GM12878 (cell line): ENCODE results near the gene UVRAG. TPM values are rescaled to one million over a fixed set of nuclear protein-coding genes. Genes with fewer than 3 reads are reported as not detected.

Experiments used
- BACH1 ChIP-seq: fragments of 450-650 bp; IDR thresholded peaks from 2 replicates; pipeline ENCODE4 v1.6.1; 2017; ENCODE audit warnings: mild to moderate bottlenecking, borderline replicate concordance
- BMI1 ChIP-seq: fragments of 450-650 bp; IDR thresholded peaks from 2 replicates; pipeline ENCODE4 v1.6.1; 2016; ENCODE audit warnings: mild to moderate bottlenecking, moderate library complexity, borderline replicate concordance
- CREB1 ChIP-seq: IDR thresholded peaks from 2 replicates; pipeline ENCODE4 v1.6.1; 2012; ENCODE audit warnings: low read depth, mild to moderate bottlenecking, inconsistent platforms
- CREM ChIP-seq: IDR thresholded peaks from 2 replicates; pipeline ENCODE4 v1.6.1; 2014; ENCODE audit warnings: antibody characterized with exemption, low read depth
- DPF2 ChIP-seq: fragments of 450-650 bp; IDR thresholded peaks from 2 replicates; pipeline ENCODE4 v1.6.1; 2017; ENCODE audit warnings: mild to moderate bottlenecking
- E2F8 ChIP-seq: fragments of 450-650 bp; IDR thresholded peaks from 2 replicates; pipeline ENCODE4 v1.6.1; 2018; ENCODE audit warnings: mild to moderate bottlenecking, low read depth, moderate library complexity; ENCODE audit not compliant: partially characterized antibody
- EED ChIP-seq: sonication (generic); IDR thresholded peaks from 2 replicates; pipeline ENCODE4 v1.6.1; 2016; ENCODE audit warnings: antibody characterized with exemption, low read depth
- FOXM1 ChIP-seq: IDR thresholded peaks from 2 replicates; pipeline ENCODE4 v1.6.1; 2012; ENCODE audit warnings: low read depth, mild to moderate bottlenecking, inconsistent platforms, low read length, moderate library complexity
- GATAD2B ChIP-seq: fragments of 450-650 bp; conservative IDR thresholded peaks from 2 replicates; pipeline ENCODE4 v1.6.1; 2017; ENCODE audit warnings: low read depth, mild to moderate bottlenecking, moderate library complexity
- IKZF2 ChIP-seq, 2 experiments: fragments of 450-650 bp; IDR thresholded peaks; 2 replicates each; pipeline ENCODE4 v1.6.1; 2017; ENCODE audit warnings: mild to moderate bottlenecking in 2 of 2, moderate library complexity in 2 of 2
- IRF4 ChIP-seq: IDR thresholded peaks from 2 replicates; pipeline ENCODE4 v1.6.1; 2011; ENCODE audit warnings: low read depth, low read length
- KAT2A ChIP-seq: conservative IDR thresholded peaks from 2 replicates; pipeline ENCODE4 v1.6.1; 2011; ENCODE audit warnings: low read depth, low read length; ENCODE audit not compliant: control insufficient read depth
- MAX ChIP-seq: IDR thresholded peaks from 2 replicates; pipeline ENCODE4 v1.6.1; 2012; ENCODE audit warnings: low read depth, low read length, improper control_type of control experiment
- MEF2A ChIP-seq: IDR thresholded peaks from 2 replicates; pipeline ENCODE4 v1.6.1; 2011; ENCODE audit warnings: low read depth, mild to moderate bottlenecking, low read length, moderate library complexity; ENCODE audit not compliant: insufficient read depth
- MXI1 ChIP-seq: fragments of 150-350 bp; IDR thresholded peaks from 2 replicates; pipeline ENCODE4 v1.6.1; 2011; ENCODE audit warnings: low read depth, mild to moderate bottlenecking, inconsistent platforms, low read length, improper control_type of control experiment
- NFYB ChIP-seq: IDR thresholded peaks from 2 replicates; pipeline ENCODE4 v1.6.1; 2011; ENCODE audit warnings: low read depth, mild to moderate bottlenecking, low read length, improper control_type of control experiment, moderate library complexity; ENCODE audit not compliant: insufficient read depth
- NR2F1 ChIP-seq: fragments of 450-650 bp; conservative IDR thresholded peaks from 2 replicates; pipeline ENCODE4 v1.6.1; 2017; ENCODE audit warnings: mild to moderate bottlenecking
- POLR2A ChIP-seq: IDR thresholded peaks from 2 replicates; pipeline ENCODE4 v1.6.1; 2011; ENCODE audit warnings: low read depth, mild to moderate bottlenecking, low read length
- RELA ChIP-seq: fragments of 450-650 bp; IDR thresholded peaks from 2 replicates; pipeline ENCODE4 v1.8.0; 2014; ENCODE audit warnings: borderline replicate concordance; ENCODE audit not compliant: partially characterized antibody
- RUNX3 ChIP-seq: IDR thresholded peaks from 2 replicates; pipeline ENCODE4 v1.6.1; 2012; ENCODE audit warnings: low read length, inconsistent platforms
- STAT1 ChIP-seq: fragments of 450-650 bp; conservative IDR thresholded peaks from 2 replicates; pipeline ENCODE4 v1.6.1; 2014; ENCODE audit warnings: antibody characterized with exemption, mild to moderate bottlenecking
- TAF1 ChIP-seq: IDR thresholded peaks from 2 replicates; pipeline ENCODE4 v1.6.1; 2011; ENCODE audit warnings: mild to moderate bottlenecking, low read depth, low read length, borderline replicate concordance
- TARDBP ChIP-seq: IDR thresholded peaks from 2 replicates; pipeline ENCODE4 v1.6.1; 2016; ENCODE audit warnings: borderline replicate concordance
- YY1 ChIP-seq: IDR thresholded peaks from 2 replicates; pipeline ENCODE4 v1.6.1; 2011; ENCODE audit warnings: low read depth, mild to moderate bottlenecking, low read length
- ZNF592 ChIP-seq: fragments of 450-650 bp; IDR thresholded peaks from 2 replicates; pipeline ENCODE4 v1.6.1; 2017; ENCODE audit warnings: mild to moderate bottlenecking, moderate library complexity
- polyA plus RNA-seq, 11 experiments: library from polyadenylated mRNA; depleted of rRNA in 4 of 11; unstranded in 6 of 11; stranded (reverse) in 5 of 11; fragments of >200 nt; fragmentation: Nextera tagmentation in 4 of 11; fragmentation: Illumina TruSeq in 1 of 11; extraction: Ambion mirVana in 4 of 11; extraction: Trizol in 1 of 11; gene quantifications; 1 replicate in 1 of 11; 2 replicates in 10 of 11; pipeline versions ENCODE4 v1.2.1 to v1.2.3, GENCODE V29; 2011 to 2016; ENCODE audit warnings: inconsistent platforms in 2 of 11, missing spikeins in 2 of 11, low read depth in 1 of 11
- total RNA-seq, 4 experiments: library from RNA; depleted of rRNA in 3 of 4; stranded (reverse); fragments of >200 nt in 3 of 4; fragmentation: Illumina TruSeq in 1 of 4; extraction: Trizol in 1 of 4; gene quantifications; 2 replicates each; pipeline versions ENCODE4 v1.2.1 to v1.2.3, GENCODE V29; 2013 to 2021

UVRAG gene
- total and polyA plus RNA-seq, 10 of the 15 experiments (the other 5 are each of a cell fraction or from before 2014, with no cell fraction given): 7.0 to 43.4 (median 37.0) TPM

- TF ChIP-seq YY1 (peak; percentile 93), GATAD2B (peak; percentile 79), RELA (peak; percentile 24), STAT1 (peak; percentile 60; the same call in 1 of the 2 replicates), NFYB (no peak), MAX (peak; percentile 70; the same call in 1 of the 2 replicates), POLR2A (0 out of 2 replicates have a peak, but pooled peaks have one; percentile 19), NR2F1 (peak; percentile 76), BACH1 (peak; percentile 48; the same call in 1 of the 2 replicates), BMI1 (no peak), FOXM1 (peak; percentile 60; the same call in 1 of the 2 replicates), CREB1 (0 out of 2 replicates have a peak, but pooled peaks have one; percentile 17), MEF2A (peak; percentile 8; the same call in 1 of the 2 replicates), KAT2A (no peak), TAF1 (0 out of 2 replicates have a peak, but pooled peaks have one; percentile 27), MXI1 (no peak; the same call in 1 of the 2 replicates), RUNX3 (peak; percentile 78), EED (peak; percentile 69; the same call in 1 of the 2 replicates), DPF2 (peak; percentile 13; the same call in 1 of the 2 replicates), ZNF592 (peak; percentile 41; the same call in 1 of the 2 replicates), E2F8 (peak; percentile 97), IRF4 (0 out of 2 replicates have a peak, but pooled peaks have one; percentile 14), CREM (0 out of 2 replicates have a peak, but pooled peaks have one; percentile 39), TARDBP (no peak), IKZF2 (IDR thresholded peaks at IDR 0.05) (peak; percentile 30 to 57; a peak in 3 of 4 replicates)
Measured at GRCh38 chr11:76152086-76152681, 337.2 kb downstream of the UVRAG start (continued).
